HCT116 (cell line): ENCODE measurements around the gene WDR55. TPM values are rescaled to one million over a fixed set of nuclear protein-coding genes. Genes with fewer than 3 reads are reported as not detected.

Experiments used
- ATAC-seq: fragments of 200-7000 bp; cut with Tn5 transposase; 2 replicates; pipeline ENCODE4 v1.9.1; 2020; ENCODE audit warnings: mild to moderate bottlenecking, moderate library complexity
- BruUV-seq: library from RNA; stranded (reverse); fragments of 400-500 nt; replicated peaks from 2 replicates; lab custom pipeline; 2021; lab: Mats Ljungman, UMichigan
- CTCF ChIA-PET: fragments of 300-600 bp; sonication (Branson Sonifier 250); formaldehyde crosslinking; loops from one replicate; lab custom pipeline; 2021; ENCODE audit warnings: antibody characterized with exemption; lab: Charles Lee
- POLR2A ChIA-PET: fragments of 300-600, 350-600 bp; sonication (Branson Sonifier 250); formaldehyde crosslinking; loops from one replicate; lab custom pipeline; 2021; ENCODE audit warnings: antibody characterized with exemption; lab: Charles Lee
- RAD21 ChIA-PET, 2 experiments: fragments of 300-600 bp; sonication (Branson Sonifier 250); formaldehyde crosslinking; loops; one replicate each; lab custom pipeline; 2023; ENCODE audit warnings: low total read pairs in 2 of 2; ENCODE audit not compliant: uncharacterized antibody in 2 of 2, unreplicated experiment in 2 of 2, low non-redundant PET in 1 of 2; lab: Charles Lee
- DNase-seq: peaks from one replicate; pipeline ENCODE4 v3.0.0-alpha.2; 2010; ENCODE audit warnings: low read depth, low spot score
- H2AFZ ChIP-seq: fragments of 200-600 bp; shearing (Covaris generic), sonication (generic); 2 replicates; pipeline ENCODE4 v1.6.1; 2017; ENCODE audit warnings: low read depth, mixed run types, mixed read lengths, antibody characterized with exemption, low read length; ENCODE audit not compliant: poor library complexity, severe bottlenecking
- H3K27ac ChIP-seq: 2 replicates; pipeline ENCODE4 v1.5.1; 2012; ENCODE audit warnings: low read depth, low read length
- H3K27me3 ChIP-seq: fragments of 200-600 bp; sonication (generic); 2 replicates; pipeline ENCODE4 v1.6.1; 2016; ENCODE audit warnings: mixed run types, low read length, mixed read lengths; ENCODE audit not compliant: insufficient read depth
- H3K36me3 ChIP-seq, 2 experiments: fragments of 200-500 bp in 1 of 2; fragments of 200-600 bp in 1 of 2; sonication (Bioruptor generic) in 1 of 2; sonication (generic) in 1 of 2; 2 replicates each; pipeline versions ENCODE4 v1.5.1 to v1.6.1; 2014 to 2016; ENCODE audit warnings: low read length in 2 of 2, inconsistent platforms in 1 of 2, mixed read lengths in 1 of 2, mixed run types in 1 of 2; ENCODE audit not compliant: insufficient read depth in 2 of 2, control insufficient read depth in 1 of 2
- H3K4me1 ChIP-seq, 2 experiments: fragments of 200-600 bp in 1 of 2; sonication (generic) in 1 of 2; 2 replicates each; pipeline versions ENCODE4 v1.5.1 to v1.6.1; 2012 to 2017; ENCODE audit warnings: low read length in 2 of 2, inconsistent platforms in 1 of 2, mild to moderate bottlenecking in 1 of 2, mixed read lengths in 1 of 2, mixed run types in 1 of 2, moderate library complexity in 1 of 2; ENCODE audit not compliant: insufficient read depth in 2 of 2, control insufficient read depth in 1 of 2
- H3K4me2 ChIP-seq: fragments of 200-600 bp; sonication (generic); 2 replicates; pipeline ENCODE4 v1.6.1; 2017; ENCODE audit warnings: mixed run types, low read length, mixed read lengths
- H3K4me3 ChIP-seq, 2 experiments: fragments of 200-600 bp in 1 of 2; sonication (generic) in 1 of 2; replicated peaks in 1 of 2; 2 replicates each; pipeline ENCODE4 v1.5.1; 2011 to 2016; ENCODE audit warnings: low read length in 2 of 2, control low read depth in 1 of 2, low read depth in 1 of 2, mild to moderate bottlenecking in 1 of 2, mixed read lengths in 1 of 2, mixed run types in 1 of 2
- H3K79me2 ChIP-seq: fragments of 200-600 bp; sonication (generic); 2 replicates; pipeline ENCODE4 v1.6.1; 2017; ENCODE audit warnings: mild to moderate bottlenecking, mixed run types, low read length, moderate library complexity, mixed read lengths; ENCODE audit not compliant: insufficient read depth
- H3K9ac ChIP-seq: fragments of 200-600 bp; sonication (generic); 2 replicates; pipeline ENCODE4 v1.6.1; 2016; ENCODE audit warnings: low read length, mixed read lengths
- H3K9me2 ChIP-seq: fragments of 200-600 bp; sonication (generic), shearing (Covaris generic); 2 replicates; pipeline ENCODE4 v1.6.1; 2017; ENCODE audit warnings: mixed run types, mild to moderate bottlenecking, moderate library complexity; ENCODE audit not compliant: insufficient read depth
- H3K9me3 ChIP-seq, 2 experiments: fragments of 200-500 bp in 1 of 2; fragments of 200-600 bp in 1 of 2; sonication (Bioruptor generic) in 1 of 2; sonication (generic) in 1 of 2; 2 replicates each; pipeline ENCODE4 v1.6.1; 2014 to 2017; ENCODE audit warnings: low read length in 2 of 2, mixed read lengths in 2 of 2, inconsistent platforms in 1 of 2, low read depth in 1 of 2, mild to moderate bottlenecking in 1 of 2, mixed run types in 1 of 2, moderate library complexity in 1 of 2; ENCODE audit not compliant: control insufficient read depth in 1 of 2, insufficient read depth in 1 of 2
- H4K20me1 ChIP-seq: fragments of 200-600 bp; sonication (generic), shearing (Covaris generic); 2 replicates; pipeline ENCODE4 v1.6.1; 2017; ENCODE audit warnings: mixed run types, mild to moderate bottlenecking, moderate library complexity; ENCODE audit not compliant: insufficient read depth
- CBX3 ChIP-seq: IDR thresholded peaks from 2 replicates; pipeline ENCODE4 v1.6.1; 2012; ENCODE audit warnings: low read depth
- CEBPB ChIP-seq: IDR thresholded peaks from 2 replicates; pipeline ENCODE4 v1.6.1; 2012; ENCODE audit warnings: low read depth
- CTCF ChIP-seq, 3 experiments: fragments of 200-600 bp in 1 of 3; sonication (generic) in 1 of 3; IDR thresholded peaks in 2 of 3; conservative IDR thresholded peaks in 1 of 3; 2 replicates each; pipeline ENCODE4 v1.5.1; 2012 to 2017; ENCODE audit warnings: low read depth in 2 of 3, low read length in 2 of 3, antibody characterized with exemption in 1 of 3, borderline replicate concordance in 1 of 3, control low read depth in 1 of 3, mild to moderate bottlenecking in 1 of 3, mixed read lengths in 1 of 3, mixed run types in 1 of 3, moderate library complexity in 1 of 3; ENCODE audit not compliant: insufficient read depth in 1 of 3
- EGR1 ChIP-seq: IDR thresholded peaks from 2 replicates; pipeline ENCODE4 v1.6.1; 2012; ENCODE audit warnings: low read depth
- ELF1 ChIP-seq: IDR thresholded peaks from 2 replicates; pipeline ENCODE4 v1.6.1; 2012; ENCODE audit warnings: low read depth, borderline replicate concordance
- EZH2 ChIP-seq: fragments of 200-600 bp; sonication (generic); IDR thresholded peaks from 2 replicates; pipeline ENCODE4 v1.6.1; 2017; ENCODE audit warnings: antibody characterized with exemption, mixed run types
- EZH2phosphoT487 ChIP-seq: fragments of 200-600 bp; IDR thresholded peaks from 2 replicates; pipeline ENCODE4 v1.6.1; 2018; ENCODE audit warnings: antibody characterized with exemption, borderline replicate concordance
- FOSL1 ChIP-seq: IDR thresholded peaks from 2 replicates; pipeline ENCODE4 v1.6.1; 2012; ENCODE audit warnings: low read depth
- POLR2A ChIP-seq: IDR thresholded peaks from 2 replicates; pipeline ENCODE4 v1.7.0; 2011; ENCODE audit warnings: borderline replicate concordance; ENCODE audit not compliant: insufficient read depth, insufficient read length; ENCODE audit errors: extremely low read depth
- RAD21 ChIP-seq: IDR thresholded peaks from 2 replicates; pipeline ENCODE4 v1.6.1; 2012; ENCODE audit warnings: low read depth, mild to moderate bottlenecking
- SIN3A ChIP-seq: IDR thresholded peaks from 2 replicates; pipeline ENCODE4 v1.6.1; 2012; ENCODE audit warnings: low read depth
- SP1 ChIP-seq: IDR thresholded peaks from 2 replicates; pipeline ENCODE4 v1.6.1; 2012; ENCODE audit warnings: low read depth
- SRF ChIP-seq: IDR thresholded peaks from 2 replicates; pipeline ENCODE4 v1.6.1; 2012; ENCODE audit warnings: low read depth
- TCF7L2 ChIP-seq: IDR thresholded peaks from 2 replicates; pipeline ENCODE4 v1.7.0; 2011; ENCODE audit warnings: borderline replicate concordance, inconsistent platforms; ENCODE audit not compliant: insufficient read depth, insufficient read length; ENCODE audit errors: extremely low read depth
- YY1 ChIP-seq: IDR thresholded peaks from 2 replicates; pipeline ENCODE4 v1.6.1; 2011; ENCODE audit warnings: low read length, low read depth, moderate library complexity, mild to moderate bottlenecking; ENCODE audit not compliant: insufficient replicate concordance; ENCODE audit errors: extremely low read depth
- ZFX ChIP-seq: fragments of 450-650 bp; IDR thresholded peaks from 2 replicates; pipeline ENCODE4 v1.6.1; 2017
- ZNF274 ChIP-seq: fragments of 200-500 bp; sonication (Bioruptor generic); IDR thresholded peaks from 2 replicates; pipeline ENCODE4 v1.6.1; 2014; ENCODE audit warnings: mild to moderate bottlenecking, low read depth, low read length, inconsistent platforms
- intact Hi-C: fragments of 100-400 bp; cut with micrococcal nuclease; formaldehyde crosslinking; loops from 2 replicates; pipeline ENCODE4 v1.10.0; 2022
- total RNA-seq: library from RNA; stranded (reverse); gene quantifications from one replicate; pipeline ENCODE4 v1.2.1, GENCODE V29; 2021; ENCODE audit not compliant: unreplicated experiment
- TF ChIP-seq, protein P1 (sequence below): IDR thresholded peaks from 2 replicates; pipeline ENCODE4 v1.6.1; 2012
- TF ChIP-seq, protein P2 (sequence below): IDR thresholded peaks from 2 replicates; pipeline ENCODE4 v1.6.1; 2011; ENCODE audit warnings: mild to moderate bottlenecking, low read length, moderate library complexity; ENCODE audit not compliant: insufficient replicate concordance; ENCODE audit errors: extremely low read depth

WDR55 gene
- total RNA-seq, 1 experiment from 2014 or later, result 37.2 TPM

- Histone ChIP-seq H3K9me3 (no peaks in the 10 kb centered on the region), H3K27me3 (no peaks in the 10 kb centered on the region), H3K9ac (peak within 1 kb of the TSS; percentile 81), H3K9me2 (no peaks in the 10 kb centered on the region), H3K4me2 (peak within 1 kb of the TSS; percentile 87), H3K27ac (peak within 1 kb of the TSS; percentile 90), H2AFZ (no peak within 1 kb of the TSS), H3K79me2 (peaks cover 87% of the 10 kb centered on the region), H3K36me3 (peaks cover 35 to 40% of the 10 kb centered on the region in 2 experiments), H3K4me3 (peak within 1 kb of the TSS; percentile 78 to 94), H4K20me1 (no peaks in the 10 kb centered on the region), H3K4me1 (peaks cover 0 to 9% of the 10 kb centered on the region in 2 experiments; a peak in 2 of 4 replicates)
- BruUV-seq, result no TSS peak
- POLR2A ChIA-PET, result interaction anchor here (0.6 to 2.2 kb wide), 8 partner anchors 9 to 345 kb away, joined by 3 to 15 read pairs (median 6); partner anchors contain the start of genes HBEGF, IK, NDUFA2 and ZMAT2
- DNase-seq, result peak; percentile 97
- intact Hi-C loops, result loop anchor here (2.0 kb wide), 1 partner anchor 26 kb away; the partner anchor contains the start of gene WDR55
- ATAC-seq, result peak; percentile 96
- RAD21 ChIA-PET, result no interaction called here
- CTCF ChIA-PET, result no interaction called here
- no peak for TF ChIP-seq CTCF (IDR thresholded peaks at IDR 0.05 in 2 of 3, conservative IDR thresholded peaks at IDR 0.05 in 1 of 3; ENCODE audit: borderline replicate concordance in 1 of 3, insufficient read depth in 1 of 3, low read depth in 2 of 3, low read length in 2 of 3)
- TF ChIP-seq EZH2, result no peak
- TF ChIP-seq RAD21, result no peak
- TF ChIP-seq FOSL1, result no peak
- TF ChIP-seq, protein P1, sequence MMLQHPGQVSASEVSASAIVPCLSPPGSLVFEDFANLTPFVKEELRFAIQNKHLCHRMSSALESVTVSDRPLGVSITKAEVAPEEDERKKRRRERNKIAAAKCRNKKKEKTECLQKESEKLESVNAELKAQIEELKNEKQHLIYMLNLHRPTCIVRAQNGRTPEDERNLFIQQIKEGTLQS, result no peak
- TF ChIP-seq, protein P2, sequence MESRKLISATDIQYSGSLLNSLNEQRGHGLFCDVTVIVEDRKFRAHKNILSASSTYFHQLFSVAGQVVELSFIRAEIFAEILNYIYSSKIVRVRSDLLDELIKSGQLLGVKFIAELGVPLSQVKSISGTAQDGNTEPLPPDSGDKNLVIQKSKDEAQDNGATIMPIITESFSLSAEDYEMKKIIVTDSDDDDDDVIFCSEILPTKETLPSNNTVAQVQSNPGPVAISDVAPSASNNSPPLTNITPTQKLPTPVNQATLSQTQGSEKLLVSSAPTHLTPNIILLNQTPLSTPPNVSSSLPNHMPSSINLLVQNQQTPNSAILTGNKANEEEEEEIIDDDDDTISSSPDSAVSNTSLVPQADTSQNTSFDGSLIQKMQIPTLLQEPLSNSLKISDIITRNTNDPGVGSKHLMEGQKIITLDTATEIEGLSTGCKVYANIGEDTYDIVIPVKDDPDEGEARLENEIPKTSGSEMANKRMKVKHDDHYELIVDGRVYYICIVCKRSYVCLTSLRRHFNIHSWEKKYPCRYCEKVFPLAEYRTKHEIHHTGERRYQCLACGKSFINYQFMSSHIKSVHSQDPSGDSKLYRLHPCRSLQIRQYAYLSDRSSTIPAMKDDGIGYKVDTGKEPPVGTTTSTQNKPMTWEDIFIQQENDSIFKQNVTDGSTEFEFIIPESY, result no peak
- peak; percentile 74 for TF ChIP-seq SP1
- TF ChIP-seq ZNF274, result no peak
- TF ChIP-seq CEBPB, result no peak
- TF ChIP-seq EZH2phosphoT487, result no peak
- peak; percentile 38; the same call in 1 of the 2 replicates for TF ChIP-seq SRF
- peak; percentile 96 for TF ChIP-seq ELF1
- peak; percentile 84 for TF ChIP-seq ZFX
- TF ChIP-seq POLR2A, result peak; percentile 94
- peak; percentile 16 for TF ChIP-seq TCF7L2
- TF ChIP-seq YY1, result no peak
- peak; percentile 42; the same call in 1 of the 2 replicates for TF ChIP-seq EGR1
- peak; percentile 97 for TF ChIP-seq SIN3A
- peak; percentile 96 for TF ChIP-seq CBX3
Observed at GRCh38 chr5:140690941-140691924, 26.5 kb downstream of the WDR55 start, which contains the start of the genes HARS1 and HARS2. Gene HARS1 (minus strand): TSS chr5:140691370. CDS start chr5:140691304, 66 bp downstream. Gene HARS2 (plus strand): TSS chr5:140691455. CDS start chr5:140691649, 194 bp downstream.
